Stimulated activated CD8-positive, alpha-beta memory T cell treated with anti-CD3 and anti-CD28 coated beads, Interleukin-15, amount 100 ng/mL, for 24 hours (primary cell): ENCODE results near the gene RTN4RL2.
"Not testable (repeated sequence)": the region's sequence is repeated elsewhere in the genome, so short reads cannot be mapped to it uniquely, and the experiment has no call there.

Experiments used
- DNase-seq: peaks from one replicate; pipeline ENCODE4 v3.0.0-alpha.2; 2020; ENCODE audit warnings: low read depth

The RTN4RL2 gene

GRCh38 chr11:57432714-57433163, 27.6 kb upstream of the RTN4RL2 start:
- DNase-seq, result no peak

DNA sequence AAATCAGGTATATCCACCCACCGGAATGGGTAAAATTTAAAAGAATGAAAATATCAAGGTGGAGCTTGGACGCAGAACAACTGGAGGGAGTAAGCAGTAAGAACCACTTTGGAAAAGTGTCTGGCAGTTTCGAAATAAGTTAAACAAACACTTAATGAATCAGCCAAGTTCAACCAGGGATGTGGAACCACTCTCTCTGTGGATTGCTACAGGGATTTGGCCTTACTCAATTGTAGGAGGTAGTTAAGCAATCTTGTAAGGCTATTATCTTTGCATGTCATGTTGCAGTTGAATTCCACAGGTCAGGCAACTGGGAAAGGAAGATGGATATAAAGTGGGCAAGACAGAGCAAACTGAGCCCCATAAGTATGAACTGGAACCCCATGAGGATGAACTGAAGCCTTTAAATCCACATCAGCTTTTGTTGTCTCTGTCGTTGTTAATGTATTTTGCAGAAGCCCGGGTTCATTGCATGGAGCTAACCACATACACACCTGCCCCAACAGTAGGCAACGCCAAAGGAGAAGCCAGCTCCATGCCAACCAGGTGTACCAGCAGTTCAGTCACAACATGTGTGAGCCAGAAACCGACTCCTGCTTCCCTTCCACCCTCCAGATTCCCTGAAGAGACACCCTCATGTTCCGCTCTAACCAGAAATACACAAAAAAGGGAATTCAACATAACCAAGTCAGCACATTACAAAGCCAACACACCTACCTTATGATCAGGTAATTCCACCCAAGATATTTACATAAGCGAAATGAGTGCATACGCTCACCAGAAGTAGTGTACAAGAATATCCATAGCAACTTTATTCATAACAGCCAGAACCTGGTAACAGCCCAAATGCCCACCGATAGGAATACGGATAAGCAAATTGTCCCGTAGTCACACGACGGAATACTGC, 25.4 kb upstream of the RTN4RL2 start:
- DNase-seq, result no peak

DNA sequence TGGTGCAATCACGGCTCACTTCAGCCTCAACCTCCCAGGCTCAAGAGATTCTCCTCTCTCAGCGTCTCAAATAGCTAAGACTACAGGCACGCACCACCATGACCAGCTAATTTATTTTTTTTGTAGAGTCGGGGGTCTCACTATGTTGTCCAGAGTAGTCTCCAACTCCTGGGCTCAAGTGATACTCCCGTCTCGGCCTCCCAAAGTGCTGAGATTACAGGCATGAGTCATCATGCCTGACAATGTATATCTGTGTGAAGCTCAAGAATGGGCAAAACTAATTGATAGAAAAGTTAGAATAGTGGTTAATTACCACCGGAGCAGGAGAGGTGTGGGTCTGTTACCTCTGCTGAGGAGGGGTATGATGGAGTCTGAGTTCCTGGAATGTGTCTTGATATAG, 24.3 kb upstream of the RTN4RL2 start:
- no peak for DNase-seq

GRCh38 chr11:57438345-57439285, 21.7 kb upstream of the RTN4RL2 start:
- DNase-seq, result no peak

GRCh38 chr11:57439786-57440185, 20.5 kb upstream of the RTN4RL2 start:
- DNase-seq, result no peak

GRCh38 chr11:57440744-57441414, 19.4 kb upstream of the RTN4RL2 start:
- no peak for DNase-seq

- DNase-seq, result no peak
Observed at GRCh38 chr11:57444362-57445121, 15.8 kb upstream of the RTN4RL2 start.

GRCh38 chr11:57445122-57445394, 15.3 kb upstream of the RTN4RL2 start:
- not testable (repeated sequence) for DNase-seq

DNA sequence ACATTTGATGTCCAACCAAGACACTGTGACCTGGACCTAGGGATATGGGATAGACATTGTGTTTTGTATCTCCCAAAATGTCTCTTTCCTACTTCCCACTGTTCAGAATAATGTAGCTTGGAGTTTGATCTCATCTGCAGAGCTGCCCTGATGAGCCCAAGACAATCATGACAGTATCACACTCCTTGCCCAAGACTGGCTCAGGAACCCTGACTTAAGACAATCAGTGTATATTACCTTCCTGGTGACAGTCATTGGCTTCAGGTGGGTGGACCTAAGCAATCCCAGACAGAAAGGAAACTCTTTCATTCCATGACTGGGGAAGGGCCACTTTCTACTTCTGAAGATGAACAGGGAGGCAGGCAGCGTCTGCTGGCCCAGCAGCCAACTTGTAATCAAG, 14.3 kb upstream of the RTN4RL2 start:
- no peak for DNase-seq

DNA sequence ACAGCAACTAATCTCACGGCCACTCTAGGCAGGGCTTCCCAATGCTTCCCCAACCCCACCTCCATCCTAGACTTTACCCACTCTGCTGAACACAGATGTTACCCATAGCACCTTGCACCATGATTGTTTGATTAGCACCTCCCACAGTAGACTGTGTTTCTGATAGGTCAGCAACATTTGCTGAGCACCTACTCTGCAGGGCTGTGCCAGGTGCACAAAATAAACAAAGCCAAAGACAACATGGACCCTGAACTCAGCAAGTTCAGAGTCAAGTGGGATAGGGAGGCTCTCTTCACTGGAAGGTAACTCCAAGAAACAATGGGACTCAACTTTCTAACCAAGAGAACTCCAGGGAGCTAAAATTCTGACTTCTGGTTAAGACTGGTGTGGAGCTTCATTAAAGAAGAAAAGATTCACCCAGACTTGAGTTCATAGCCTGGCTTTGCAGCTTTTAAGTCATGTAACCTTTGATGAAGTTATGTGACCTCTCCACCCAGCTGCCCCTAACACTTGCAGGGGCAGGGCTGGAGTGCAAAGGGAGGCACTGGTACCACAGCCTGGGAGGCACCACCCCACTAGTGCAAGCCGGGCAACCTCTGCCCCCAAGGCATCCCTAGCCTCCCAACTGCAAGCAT, 6.7 kb upstream of the RTN4RL2 start:
- DNase-seq, result no peak

- DNase-seq, result peak; percentile 48
Observed at GRCh38 chr11:57456960-57457642, 3.2 kb upstream of the RTN4RL2 start.

GRCh38 chr11:57457643-57458023, 2.7 kb upstream of the RTN4RL2 start:
- no peak for DNase-seq

DNA sequence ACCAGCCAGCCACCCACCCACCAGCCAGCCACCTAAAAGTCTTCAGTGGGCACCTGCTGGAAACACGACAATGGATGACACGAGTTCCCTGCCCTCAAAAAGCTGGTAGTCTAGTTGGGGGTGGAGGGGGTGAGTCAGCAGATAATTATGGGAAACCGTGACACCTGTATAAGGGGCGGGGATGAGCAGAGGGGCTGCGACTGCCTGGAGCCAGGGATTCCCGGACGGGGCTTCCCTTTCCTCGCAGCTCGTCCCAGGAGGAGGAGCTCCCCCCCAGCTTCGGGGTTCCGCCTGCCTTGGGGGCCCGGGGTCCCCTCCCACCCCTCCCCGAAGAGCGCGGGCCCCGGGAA, 2.3 kb upstream of the RTN4RL2 start:
- no peak for DNase-seq

GRCh38 chr11:57458410-57459163, 1.7 kb upstream of the RTN4RL2 start:
- DNase-seq, result no peak

- no peak for DNase-seq
Observed at GRCh38 chr11:57459164-57460021, 935 bp upstream of the RTN4RL2 start.

DNA sequence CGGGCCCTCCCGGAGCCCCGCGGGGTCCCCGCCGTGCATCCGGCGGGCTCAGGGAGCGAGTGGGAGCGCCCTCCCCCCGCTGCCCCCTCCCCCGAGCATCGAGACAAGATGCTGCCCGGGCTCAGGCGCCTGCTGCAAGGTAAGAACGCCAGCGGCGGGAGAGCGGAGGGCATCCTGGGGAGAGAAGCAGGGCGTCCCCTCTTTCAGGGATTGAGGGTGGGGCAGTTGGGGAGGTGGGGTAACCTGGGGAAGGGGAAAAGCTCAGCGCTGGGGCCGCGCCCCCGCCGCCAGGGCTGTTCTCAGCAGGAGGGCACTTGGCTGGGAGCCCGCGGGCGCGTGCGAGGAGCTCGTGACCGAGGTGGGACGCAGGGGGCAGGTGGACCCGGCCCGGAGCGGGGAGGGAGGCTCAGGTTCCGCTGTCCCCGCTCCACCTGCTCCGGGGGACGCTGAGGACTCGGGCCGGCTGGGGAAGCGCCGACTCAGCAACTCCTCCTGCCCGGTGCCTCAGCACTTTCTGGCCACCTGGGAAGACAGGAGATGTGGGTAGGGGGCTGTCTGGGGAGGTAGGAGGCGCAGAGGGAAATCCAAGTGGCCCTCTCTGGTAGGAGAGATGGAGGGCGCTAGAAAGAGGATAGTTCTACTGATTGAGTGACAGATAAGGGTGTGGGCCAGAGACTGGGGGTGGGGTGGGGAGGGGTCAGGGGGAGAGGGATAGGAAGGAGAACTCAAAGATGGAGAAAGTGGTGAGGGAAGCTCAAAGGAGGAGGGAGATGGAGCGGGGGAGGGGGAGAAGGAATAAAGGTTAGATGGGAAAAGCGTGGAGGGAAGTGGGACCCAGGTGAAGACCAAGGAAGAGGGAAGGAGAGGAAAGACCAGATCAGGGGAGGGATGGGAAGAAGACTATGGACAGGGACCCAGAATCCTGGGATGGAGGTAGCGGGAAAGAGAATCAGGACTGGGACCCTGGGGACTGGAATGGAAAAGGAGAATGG, 726 bp downstream of the RTN4RL2 start:
- DNase-seq, result no peak

GRCh38 chr11:57461841-57462489, 1.6 kb downstream of the RTN4RL2 start:
- no peak for DNase-seq
